GM12878 (cell line): ENCODE measurements around the gene HELZ. TPM values are rescaled to one million over a fixed set of nuclear protein-coding genes. Genes with fewer than 3 reads are reported as not detected.
A peak's percentile ranks its signal among the peaks of the same experiment; 100 is the strongest.

Experiments
- BACH1 ChIP-seq: fragments of 450-650 bp; IDR thresholded peaks from 2 replicates; pipeline ENCODE4 v1.6.1; 2017; ENCODE audit warnings: mild to moderate bottlenecking, borderline replicate concordance
- BCL11A ChIP-seq: IDR thresholded peaks from 2 replicates; pipeline ENCODE4 v1.6.1; 2011; ENCODE audit warnings: low read depth, low read length
- CHD2 ChIP-seq: IDR thresholded peaks from 2 replicates; pipeline ENCODE4 v1.6.1; 2011; ENCODE audit warnings: low read depth, low read length, improper control_type of control experiment, borderline replicate concordance
- CREB1 ChIP-seq: IDR thresholded peaks from 2 replicates; pipeline ENCODE4 v1.6.1; 2012; ENCODE audit warnings: low read depth, mild to moderate bottlenecking, inconsistent platforms
- IKZF1 ChIP-seq: fragments of 450-650 bp; conservative IDR thresholded peaks from 2 replicates; pipeline ENCODE4 v1.6.1; 2017; ENCODE audit warnings: antibody characterized with exemption, mild to moderate bottlenecking
- JUND ChIP-seq: IDR thresholded peaks from 2 replicates; pipeline ENCODE4 v1.6.1; 2012; ENCODE audit warnings: low read depth, mild to moderate bottlenecking, low read length, improper control_type of control experiment, moderate library complexity
- MEF2B ChIP-seq: fragments of 450-650 bp; IDR thresholded peaks from 2 replicates; pipeline ENCODE4 v1.6.1; 2018; ENCODE audit warnings: mild to moderate bottlenecking, moderate library complexity; ENCODE audit not compliant: partially characterized antibody, poor library complexity, severe bottlenecking
- PML ChIP-seq: IDR thresholded peaks from 2 replicates; pipeline ENCODE4 v1.6.1; 2012; ENCODE audit warnings: low read length, inconsistent platforms
- RB1 ChIP-seq: fragments of 450-650 bp; formaldehyde crosslinking; IDR thresholded peaks from 2 replicates; pipeline ENCODE4 v1.6.1; 2017; ENCODE audit warnings: mild to moderate bottlenecking, borderline replicate concordance
- SIN3A ChIP-seq: IDR thresholded peaks from 2 replicates; pipeline ENCODE4 v1.6.1; 2012; ENCODE audit warnings: low read depth, low read length, improper control_type of control experiment
- SIX5 ChIP-seq: IDR thresholded peaks from 2 replicates; pipeline ENCODE4 v1.6.1; 2011; ENCODE audit warnings: mild to moderate bottlenecking, low read depth, low read length, moderate library complexity; ENCODE audit not compliant: severe bottlenecking
- SP1 ChIP-seq: IDR thresholded peaks from one replicate; pipeline ENCODE4 v1.6.1; 2011; ENCODE audit warnings: low read depth, low read length
- SUPT20H ChIP-seq: IDR thresholded peaks from 2 replicates; pipeline ENCODE4 v1.6.1; 2011; ENCODE audit warnings: low read depth, mild to moderate bottlenecking, low read length, moderate library complexity, borderline replicate concordance; ENCODE audit not compliant: control insufficient read depth
- ZNF622 ChIP-seq: fragments of 450-650 bp; IDR thresholded peaks from 2 replicates; pipeline ENCODE4 v1.6.1; 2017; ENCODE audit warnings: mild to moderate bottlenecking, inconsistent platforms
- polyA plus RNA-seq, 11 experiments: library from polyadenylated mRNA; depleted of rRNA in 4 of 11; unstranded in 6 of 11; stranded (reverse) in 5 of 11; fragments of >200 nt; fragmentation: Nextera tagmentation in 4 of 11; fragmentation: Illumina TruSeq in 1 of 11; extraction: Ambion mirVana in 4 of 11; extraction: Trizol in 1 of 11; gene quantifications; 1 replicate in 1 of 11; 2 replicates in 10 of 11; pipeline versions ENCODE4 v1.2.1 to v1.2.3, GENCODE V29; 2011 to 2016; ENCODE audit warnings: inconsistent platforms in 2 of 11, missing spikeins in 2 of 11, low read depth in 1 of 11
- total RNA-seq, 4 experiments: library from RNA; depleted of rRNA in 3 of 4; stranded (reverse); fragments of >200 nt in 3 of 4; fragmentation: Illumina TruSeq in 1 of 4; extraction: Trizol in 1 of 4; gene quantifications; 2 replicates each; pipeline versions ENCODE4 v1.2.1 to v1.2.3, GENCODE V29; 2013 to 2021
- TF ChIP-seq, protein P1 (sequence below): IDR thresholded peaks from 2 replicates; pipeline ENCODE4 v1.6.1; 2012; ENCODE audit warnings: low read depth, low read length, improper control_type of control experiment
- TF ChIP-seq, protein P2 (sequence below): fragments of 450-650 bp; IDR thresholded peaks from 2 replicates; pipeline ENCODE4 v1.6.1; 2014; ENCODE audit warnings: mild to moderate bottlenecking
- TF ChIP-seq, protein P3 (sequence below): fragments of 450-650 bp; formaldehyde crosslinking; IDR thresholded peaks from 2 replicates; pipeline ENCODE4 v1.5.0; 2022; ENCODE audit warnings: mild to moderate bottlenecking, missing genetic modification characterization
- TF ChIP-seq, protein P4 (sequence below): IDR thresholded peaks from 2 replicates; pipeline ENCODE4 v1.6.1; 2012; ENCODE audit warnings: mild to moderate bottlenecking, low read depth, low read length
- TF ChIP-seq, protein P5 (sequence below): IDR thresholded peaks from 2 replicates; pipeline ENCODE4 v1.6.1; 2011; ENCODE audit warnings: borderline replicate concordance, low read depth, mild to moderate bottlenecking, moderate library complexity, low read length; ENCODE audit not compliant: insufficient read depth, poor library complexity, severe bottlenecking

Gene HELZ
- total and polyA plus RNA-seq, 10 of the 15 experiments (the other 5 are each of a cell fraction or from before 2014, with no cell fraction given) = 1.5 to 36.8 (median 19.1) TPM

DNA sequence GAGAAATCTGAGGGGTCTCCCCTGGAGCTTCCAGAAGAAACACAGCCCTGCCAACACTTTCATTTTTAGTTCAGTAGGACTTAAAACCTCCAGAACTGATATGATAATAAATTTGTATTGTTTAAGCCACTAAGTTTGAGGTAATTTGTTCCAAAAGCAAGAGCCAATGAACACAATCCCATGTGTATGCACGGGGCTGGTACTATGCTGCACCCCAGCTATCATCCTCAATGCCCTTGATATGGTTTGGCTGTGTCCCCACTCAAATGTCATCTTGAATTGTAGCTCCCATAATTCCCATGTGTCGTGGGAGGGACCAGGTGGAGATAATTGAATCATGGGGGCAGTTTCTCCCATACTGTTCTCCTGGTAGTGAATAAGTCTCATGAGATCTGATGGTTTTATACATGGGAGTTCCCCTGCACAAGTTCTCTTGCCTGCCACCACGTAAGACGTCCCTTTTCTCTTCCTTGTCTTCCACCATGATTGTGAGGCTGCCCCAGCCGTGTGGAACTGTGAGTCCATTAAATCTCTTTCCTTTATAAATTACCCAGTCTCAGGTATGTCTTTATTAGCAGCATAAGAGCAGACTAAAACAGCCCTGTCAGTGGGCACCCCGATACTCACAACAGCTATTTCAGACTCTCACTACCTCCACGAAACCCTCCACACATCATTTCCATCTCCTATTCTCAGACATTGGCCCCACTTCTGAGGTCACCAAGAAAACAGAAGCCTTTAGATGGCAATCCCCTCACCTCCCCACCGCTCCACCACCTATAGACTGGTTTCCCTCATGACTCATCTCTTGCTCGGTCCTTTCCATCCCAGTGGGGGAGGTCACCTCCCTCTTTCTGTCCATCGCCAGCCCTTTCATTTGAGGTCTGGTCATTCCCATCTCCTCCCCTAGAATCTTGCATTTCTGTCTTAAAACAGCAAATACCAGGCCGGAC lies 209.6 kb downstream of the HELZ start (continued):
- TF ChIP-seq, protein P1, sequence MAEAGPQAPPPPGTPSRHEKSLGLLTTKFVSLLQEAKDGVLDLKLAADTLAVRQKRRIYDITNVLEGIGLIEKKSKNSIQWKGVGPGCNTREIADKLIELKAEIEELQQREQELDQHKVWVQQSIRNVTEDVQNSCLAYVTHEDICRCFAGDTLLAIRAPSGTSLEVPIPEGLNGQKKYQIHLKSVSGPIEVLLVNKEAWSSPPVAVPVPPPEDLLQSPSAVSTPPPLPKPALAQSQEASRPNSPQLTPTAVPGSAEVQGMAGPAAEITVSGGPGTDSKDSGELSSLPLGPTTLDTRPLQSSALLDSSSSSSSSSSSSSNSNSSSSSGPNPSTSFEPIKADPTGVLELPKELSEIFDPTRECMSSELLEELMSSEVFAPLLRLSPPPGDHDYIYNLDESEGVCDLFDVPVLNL = no peak
- TF ChIP-seq PML = no peak
- no peak for TF ChIP-seq JUND
- TF ChIP-seq SIX5 = no peak
- TF ChIP-seq, protein P2, sequence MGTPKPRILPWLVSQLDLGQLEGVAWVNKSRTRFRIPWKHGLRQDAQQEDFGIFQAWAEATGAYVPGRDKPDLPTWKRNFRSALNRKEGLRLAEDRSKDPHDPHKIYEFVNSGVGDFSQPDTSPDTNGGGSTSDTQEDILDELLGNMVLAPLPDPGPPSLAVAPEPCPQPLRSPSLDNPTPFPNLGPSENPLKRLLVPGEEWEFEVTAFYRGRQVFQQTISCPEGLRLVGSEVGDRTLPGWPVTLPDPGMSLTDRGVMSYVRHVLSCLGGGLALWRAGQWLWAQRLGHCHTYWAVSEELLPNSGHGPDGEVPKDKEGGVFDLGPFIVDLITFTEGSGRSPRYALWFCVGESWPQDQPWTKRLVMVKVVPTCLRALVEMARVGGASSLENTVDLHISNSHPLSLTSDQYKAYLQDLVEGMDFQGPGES = no peak
- TF ChIP-seq CREB1 = peak; percentile 59
- TF ChIP-seq, protein P3, sequence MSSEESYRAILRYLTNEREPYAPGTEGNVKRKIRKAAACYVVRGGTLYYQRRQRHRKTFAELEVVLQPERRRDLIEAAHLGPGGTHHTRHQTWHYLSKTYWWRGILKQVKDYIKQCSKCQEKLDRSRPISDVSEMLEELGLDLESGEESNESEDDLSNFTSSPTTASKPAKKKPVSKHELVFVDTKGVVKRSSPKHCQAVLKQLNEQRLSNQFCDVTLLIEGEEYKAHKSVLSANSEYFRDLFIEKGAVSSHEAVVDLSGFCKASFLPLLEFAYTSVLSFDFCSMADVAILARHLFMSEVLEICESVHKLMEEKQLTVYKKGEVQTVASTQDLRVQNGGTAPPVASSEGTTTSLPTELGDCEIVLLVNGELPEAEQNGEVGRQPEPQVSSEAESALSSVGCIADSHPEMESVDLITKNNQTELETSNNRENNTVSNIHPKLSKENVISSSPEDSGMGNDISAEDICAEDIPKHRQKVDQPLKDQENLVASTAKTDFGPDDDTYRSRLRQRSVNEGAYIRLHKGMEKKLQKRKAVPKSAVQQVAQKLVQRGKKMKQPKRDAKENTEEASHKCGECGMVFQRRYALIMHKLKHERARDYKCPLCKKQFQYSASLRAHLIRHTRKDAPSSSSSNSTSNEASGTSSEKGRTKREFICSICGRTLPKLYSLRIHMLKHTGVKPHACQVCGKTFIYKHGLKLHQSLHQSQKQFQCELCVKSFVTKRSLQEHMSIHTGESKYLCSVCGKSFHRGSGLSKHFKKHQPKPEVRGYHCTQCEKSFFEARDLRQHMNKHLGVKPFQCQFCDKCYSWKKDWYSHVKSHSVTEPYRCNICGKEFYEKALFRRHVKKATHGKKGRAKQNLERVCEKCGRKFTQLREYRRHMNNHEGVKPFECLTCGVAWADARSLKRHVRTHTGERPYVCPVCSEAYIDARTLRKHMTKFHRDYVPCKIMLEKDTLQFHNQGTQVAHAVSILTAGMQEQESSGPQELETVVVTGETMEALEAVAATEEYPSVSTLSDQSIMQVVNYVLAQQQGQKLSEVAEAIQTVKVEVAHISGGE (CRISPR knock-in tag) = no peak
- no peak for TF ChIP-seq RB1
- TF ChIP-seq SIN3A = no peak
- peak; percentile 54 for TF ChIP-seq MEF2B
- TF ChIP-seq IKZF1 = peak; percentile 80
- TF ChIP-seq ZNF622 = no peak
- no peak for TF ChIP-seq BACH1
- no peak for TF ChIP-seq SUPT20H
- TF ChIP-seq, protein P4, sequence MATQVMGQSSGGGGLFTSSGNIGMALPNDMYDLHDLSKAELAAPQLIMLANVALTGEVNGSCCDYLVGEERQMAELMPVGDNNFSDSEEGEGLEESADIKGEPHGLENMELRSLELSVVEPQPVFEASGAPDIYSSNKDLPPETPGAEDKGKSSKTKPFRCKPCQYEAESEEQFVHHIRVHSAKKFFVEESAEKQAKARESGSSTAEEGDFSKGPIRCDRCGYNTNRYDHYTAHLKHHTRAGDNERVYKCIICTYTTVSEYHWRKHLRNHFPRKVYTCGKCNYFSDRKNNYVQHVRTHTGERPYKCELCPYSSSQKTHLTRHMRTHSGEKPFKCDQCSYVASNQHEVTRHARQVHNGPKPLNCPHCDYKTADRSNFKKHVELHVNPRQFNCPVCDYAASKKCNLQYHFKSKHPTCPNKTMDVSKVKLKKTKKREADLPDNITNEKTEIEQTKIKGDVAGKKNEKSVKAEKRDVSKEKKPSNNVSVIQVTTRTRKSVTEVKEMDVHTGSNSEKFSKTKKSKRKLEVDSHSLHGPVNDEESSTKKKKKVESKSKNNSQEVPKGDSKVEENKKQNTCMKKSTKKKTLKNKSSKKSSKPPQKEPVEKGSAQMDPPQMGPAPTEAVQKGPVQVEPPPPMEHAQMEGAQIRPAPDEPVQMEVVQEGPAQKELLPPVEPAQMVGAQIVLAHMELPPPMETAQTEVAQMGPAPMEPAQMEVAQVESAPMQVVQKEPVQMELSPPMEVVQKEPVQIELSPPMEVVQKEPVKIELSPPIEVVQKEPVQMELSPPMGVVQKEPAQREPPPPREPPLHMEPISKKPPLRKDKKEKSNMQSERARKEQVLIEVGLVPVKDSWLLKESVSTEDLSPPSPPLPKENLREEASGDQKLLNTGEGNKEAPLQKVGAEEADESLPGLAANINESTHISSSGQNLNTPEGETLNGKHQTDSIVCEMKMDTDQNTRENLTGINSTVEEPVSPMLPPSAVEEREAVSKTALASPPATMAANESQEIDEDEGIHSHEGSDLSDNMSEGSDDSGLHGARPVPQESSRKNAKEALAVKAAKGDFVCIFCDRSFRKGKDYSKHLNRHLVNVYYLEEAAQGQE = no peak
- peak; percentile 80 for TF ChIP-seq BCL11A
- TF ChIP-seq SP1 = peak; percentile 63
- TF ChIP-seq, protein P5, sequence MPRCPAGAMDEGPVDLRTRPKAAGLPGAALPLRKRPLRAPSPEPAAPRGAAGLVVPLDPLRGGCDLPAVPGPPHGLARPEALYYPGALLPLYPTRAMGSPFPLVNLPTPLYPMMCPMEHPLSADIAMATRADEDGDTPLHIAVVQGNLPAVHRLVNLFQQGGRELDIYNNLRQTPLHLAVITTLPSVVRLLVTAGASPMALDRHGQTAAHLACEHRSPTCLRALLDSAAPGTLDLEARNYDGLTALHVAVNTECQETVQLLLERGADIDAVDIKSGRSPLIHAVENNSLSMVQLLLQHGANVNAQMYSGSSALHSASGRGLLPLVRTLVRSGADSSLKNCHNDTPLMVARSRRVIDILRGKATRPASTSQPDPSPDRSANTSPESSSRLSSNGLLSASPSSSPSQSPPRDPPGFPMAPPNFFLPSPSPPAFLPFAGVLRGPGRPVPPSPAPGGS = peak; percentile 70
- TF ChIP-seq CHD2 = no peak
